Breast epithelium (tissue), 3 donors: Measurements from ENCODE around the gene FCMR.

Source experiments
- POLR2A ChIP-seq: fragments of 450-650 bp; IDR thresholded peaks from one replicate; pipeline ENCODE4 v1.6.1; 2016; ENCODE audit warnings: antibody characterized with exemption, mild to moderate bottlenecking, moderate library complexity
- POLR2AphosphoS5 ChIP-seq, 3 donors: sonication (generic); formaldehyde crosslinking; IDR thresholded peaks; one replicate each; pipeline ENCODE4 v1.6.1; 2017; ENCODE audit warnings: antibody characterized with exemption in 3 of 3
- TF ChIP-seq, protein P1 (sequence below), 3 donors: fragments of 450-650 bp; IDR thresholded peaks; one replicate each; pipeline ENCODE4 v1.5.1; 2016 to 2017; ENCODE audit warnings: antibody characterized with exemption in 3 of 3, mild to moderate bottlenecking in 3 of 3, moderate library complexity in 3 of 3

DNA sequence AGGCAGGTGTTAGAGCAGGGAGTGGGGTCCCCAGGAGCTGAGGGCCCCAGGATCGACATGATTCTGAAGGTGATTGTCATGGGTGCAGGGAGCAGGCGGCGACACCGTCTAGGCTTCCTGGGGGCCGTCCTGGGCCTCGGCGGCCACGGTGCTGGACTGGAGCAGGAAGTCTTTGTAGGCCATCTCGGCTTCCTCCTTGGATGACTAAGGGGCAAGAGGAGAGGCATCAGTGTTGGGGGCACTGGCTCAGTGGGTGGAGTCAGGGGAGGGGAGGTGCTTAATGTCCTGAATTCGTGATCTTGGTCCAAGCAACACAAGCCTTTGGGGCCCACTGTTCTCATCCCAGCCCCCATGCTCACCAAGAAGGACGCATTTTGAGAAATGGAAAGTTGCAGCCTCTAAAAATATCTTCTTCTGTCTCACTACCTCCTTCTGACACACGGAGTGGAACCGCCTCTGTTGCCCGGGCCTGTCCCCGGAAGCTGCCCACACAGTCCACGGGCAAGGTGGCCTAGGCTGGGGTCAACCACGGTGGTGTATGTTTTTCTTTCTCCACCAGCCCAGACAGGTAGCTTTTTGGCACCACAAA, 8.6 kb upstream of the FCMR start:
- TF ChIP-seq, protein P1, sequence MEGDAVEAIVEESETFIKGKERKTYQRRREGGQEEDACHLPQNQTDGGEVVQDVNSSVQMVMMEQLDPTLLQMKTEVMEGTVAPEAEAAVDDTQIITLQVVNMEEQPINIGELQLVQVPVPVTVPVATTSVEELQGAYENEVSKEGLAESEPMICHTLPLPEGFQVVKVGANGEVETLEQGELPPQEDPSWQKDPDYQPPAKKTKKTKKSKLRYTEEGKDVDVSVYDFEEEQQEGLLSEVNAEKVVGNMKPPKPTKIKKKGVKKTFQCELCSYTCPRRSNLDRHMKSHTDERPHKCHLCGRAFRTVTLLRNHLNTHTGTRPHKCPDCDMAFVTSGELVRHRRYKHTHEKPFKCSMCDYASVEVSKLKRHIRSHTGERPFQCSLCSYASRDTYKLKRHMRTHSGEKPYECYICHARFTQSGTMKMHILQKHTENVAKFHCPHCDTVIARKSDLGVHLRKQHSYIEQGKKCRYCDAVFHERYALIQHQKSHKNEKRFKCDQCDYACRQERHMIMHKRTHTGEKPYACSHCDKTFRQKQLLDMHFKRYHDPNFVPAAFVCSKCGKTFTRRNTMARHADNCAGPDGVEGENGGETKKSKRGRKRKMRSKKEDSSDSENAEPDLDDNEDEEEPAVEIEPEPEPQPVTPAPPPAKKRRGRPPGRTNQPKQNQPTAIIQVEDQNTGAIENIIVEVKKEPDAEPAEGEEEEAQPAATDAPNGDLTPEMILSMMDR (IDR thresholded peaks at IDR 0.05), result no peak
- TF ChIP-seq POLR2AphosphoS5 (IDR thresholded peaks at IDR 0.05) (no peak), POLR2A (no peak)
